ENCODE data around the gene LRRC52. TPM values are rescaled to one million over a fixed set of nuclear protein-coding genes. Genes with fewer than 3 reads are reported as not detected.

LRRC52 gene, protein sequence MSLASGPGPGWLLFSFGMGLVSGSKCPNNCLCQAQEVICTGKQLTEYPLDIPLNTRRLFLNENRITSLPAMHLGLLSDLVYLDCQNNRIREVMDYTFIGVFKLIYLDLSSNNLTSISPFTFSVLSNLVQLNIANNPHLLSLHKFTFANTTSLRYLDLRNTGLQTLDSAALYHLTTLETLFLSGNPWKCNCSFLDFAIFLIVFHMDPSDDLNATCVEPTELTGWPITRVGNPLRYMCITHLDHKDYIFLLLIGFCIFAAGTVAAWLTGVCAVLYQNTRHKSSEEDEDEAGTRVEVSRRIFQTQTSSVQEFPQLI
- total RNA-seq: under 1 TPM in 5 of 8 experiments, not detected in 3; 0.14 to 1.00 (median 0.31) TPM

DNA sequence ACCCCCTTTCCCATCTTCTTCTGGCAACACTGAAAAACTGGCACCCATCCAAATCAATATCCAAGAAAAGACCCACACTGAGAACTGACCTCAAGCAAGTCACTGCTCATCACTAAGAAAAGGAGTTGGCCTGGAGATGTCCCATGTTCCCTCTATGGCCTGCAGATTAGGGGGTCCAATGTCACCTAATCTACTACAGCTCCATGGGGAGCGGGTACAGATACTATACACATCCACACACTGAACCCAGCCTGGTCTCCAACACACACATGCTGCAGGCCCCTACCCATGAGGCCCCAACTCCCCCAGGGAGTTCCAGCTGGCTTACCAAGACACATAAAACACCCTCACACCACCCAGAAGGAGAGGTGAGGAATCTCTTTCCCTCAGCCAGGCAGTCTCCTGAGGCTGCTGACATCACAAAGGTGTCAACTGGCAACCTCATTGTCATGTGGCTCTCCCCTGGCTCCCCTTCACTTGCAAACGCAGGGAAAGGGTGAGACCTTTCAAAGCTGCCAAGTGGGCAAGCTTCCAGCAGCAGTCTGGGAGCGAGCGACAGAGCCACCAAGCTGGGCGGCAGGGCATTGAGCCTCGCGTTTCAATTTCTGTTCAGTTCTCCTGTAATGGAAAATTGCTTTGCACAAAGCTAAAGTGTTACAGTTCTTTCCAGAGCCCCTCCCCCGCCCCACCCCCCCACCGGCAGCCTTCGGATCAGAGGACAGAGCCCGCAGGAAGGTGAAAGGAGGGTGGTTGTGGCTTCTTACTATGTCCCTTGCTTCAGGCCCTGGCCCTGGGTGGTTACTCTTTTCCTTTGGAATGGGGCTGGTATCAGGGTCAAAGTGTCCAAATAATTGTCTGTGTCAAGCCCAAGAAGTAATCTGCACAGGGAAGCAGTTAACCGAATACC lies at the start of gene LRRC52:
LRRC52 (plus strand) TSS at position 469 of the 907 bp plus-strand sequence; CDS start at position 766, 297 bp downstream.
- peaks cover 0 to 7% of the 10 kb centered on the region in 2 donors for H3K4me1 ChIP-seq (replicated peaks in 1 of 2)
- no peak within 1 kb of the TSS for H3K27ac ChIP-seq
- ATAC-seq (replicated peaks in 6 of 8): peak in 7 of 8 experiments; percentile 8 to 94 (median 42)
- in situ Hi-C loops (cut with MboI; ENCODE audit: low pct_unique_long_range_greater_than_20kb in 2 of 9, low sequenced_read_pairs in 9 of 9, unreplicated experiment in 9 of 9): no loop called here
- 38 to 100% (median 56%) methylated on average over 1 to 12 of the region's 12 CpGs; no CpG with 5 or more reads in 2 of the 10 experiments for WGBS, 10 experiments
- H3K4me3 ChIP-seq: no peak within 1 kb of the TSS

DNA sequence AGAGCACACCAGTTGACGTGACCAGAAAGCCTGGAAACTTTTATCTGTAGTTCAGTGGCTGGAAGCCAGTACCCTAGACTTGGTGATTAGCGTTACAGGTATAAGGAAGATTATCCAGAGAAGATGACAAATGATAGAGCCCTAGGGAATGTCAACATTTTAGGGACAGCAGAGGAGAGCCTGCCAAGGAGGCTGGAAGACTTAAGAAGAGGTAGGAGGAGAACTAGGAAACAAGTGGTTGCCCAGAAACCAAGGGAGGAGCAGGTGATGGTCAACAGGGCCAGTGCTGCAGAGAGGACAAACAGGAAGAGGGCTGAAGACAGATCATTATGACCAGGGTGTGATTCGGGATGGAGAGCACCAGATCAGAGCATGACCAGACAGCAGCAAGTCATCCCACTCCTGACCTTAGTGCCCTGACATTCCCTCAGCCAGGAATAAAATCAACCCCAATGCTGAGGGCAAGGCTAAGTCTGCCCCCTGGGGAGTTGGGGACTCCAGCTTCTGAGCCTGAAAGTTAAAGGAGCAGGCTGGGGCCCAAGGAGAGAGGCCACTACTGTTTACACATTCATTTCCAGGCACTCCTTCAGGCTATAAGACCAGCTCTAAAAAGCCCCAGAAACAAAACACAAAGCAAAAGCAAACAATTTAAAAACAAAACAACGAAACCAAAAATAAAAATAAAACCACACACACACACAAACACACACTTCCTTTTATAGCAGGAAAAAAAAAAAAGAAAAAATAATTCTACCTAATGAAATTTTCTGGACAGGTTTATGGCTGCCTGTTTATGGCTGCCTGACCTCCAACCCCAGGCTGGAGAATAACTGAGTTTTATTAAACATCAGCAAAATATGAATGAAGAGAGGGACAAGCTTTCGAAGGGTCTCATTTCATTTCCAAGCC lies 48.6 kb upstream of the LRRC52 start:
- peak in 3 of 8 experiments; percentile 35 to 82 (median 42) for ATAC-seq (replicated peaks in 6 of 8)
- in situ Hi-C loops (cut with MboI; ENCODE audit: low pct_unique_long_range_greater_than_20kb in 2 of 9, low sequenced_read_pairs in 9 of 9, unreplicated experiment in 9 of 9): no loop called here
- H3K4me3 ChIP-seq: no peak overlapping the region
- WGBS, 10 experiments: 17 to 93% (median 66%) methylated on average over 2 to 5 of the region's 5 CpGs
- peaks cover 3 to 28% of the 10 kb centered on the region in 2 donors for H3K4me1 ChIP-seq (replicated peaks in 1 of 2)
- H3K27ac ChIP-seq: no peak overlapping the region

DNA sequence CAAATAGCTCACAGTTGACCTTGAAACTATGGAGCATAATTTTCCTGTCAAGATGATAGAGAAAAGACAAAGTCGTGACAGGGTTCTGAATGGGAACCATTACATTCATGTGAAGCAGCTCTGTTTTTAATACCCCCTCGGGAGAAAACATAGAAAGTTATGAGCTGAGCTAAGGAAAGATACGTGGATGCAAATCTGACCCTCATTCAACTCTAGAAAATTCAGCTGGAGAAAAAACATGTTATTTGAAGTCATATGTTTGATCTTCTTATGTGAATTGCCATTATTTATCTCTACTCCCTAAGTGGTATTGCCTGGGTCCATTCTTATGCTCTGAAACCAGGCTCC lies 48.0 kb upstream of the LRRC52 start:
- H3K4me1 ChIP-seq (replicated peaks in 1 of 2): peaks cover 3 to 28% of the 10 kb centered on the region in 2 donors
- ATAC-seq (replicated peaks in 6 of 8): peak in 3 of 8 experiments; percentile 42 to 81 (median 48)
- in situ Hi-C loops (cut with MboI; ENCODE audit: low pct_unique_long_range_greater_than_20kb in 2 of 9, low sequenced_read_pairs in 9 of 9, unreplicated experiment in 9 of 9): no loop called here
- WGBS, 10 experiments: 4 to 79% (median 56%) methylated on average over 1 to 3 of the region's 3 CpGs; no CpG with 5 or more reads in 1 of the 10 experiments
- no peak overlapping the region for H3K4me3 ChIP-seq
- H3K27ac ChIP-seq: no peak overlapping the region

DNA sequence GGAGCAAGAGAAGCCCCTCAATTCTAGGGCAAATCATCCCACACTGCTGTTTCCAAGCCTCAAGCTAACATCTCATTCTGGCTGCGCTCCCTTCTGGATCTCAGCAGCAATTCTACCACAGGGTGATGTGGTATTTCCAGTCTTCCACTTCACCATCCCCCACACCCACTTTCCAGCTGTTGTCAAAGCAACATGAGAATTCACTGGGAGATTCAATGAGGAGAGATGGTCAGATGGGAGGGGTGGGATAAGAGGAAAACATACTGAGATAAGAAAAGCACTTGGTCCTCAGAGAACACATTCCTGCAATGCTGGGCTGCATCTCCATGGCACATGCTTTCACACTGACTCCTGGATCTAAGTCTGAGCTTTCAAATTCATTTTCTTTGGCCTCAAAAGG lies 47.3 kb upstream of the LRRC52 start:
- H3K27ac ChIP-seq: no peak overlapping the region
- 50 to 100% (median 93%) methylated on average over 1 of the region's 1 CpG; no CpG with 5 or more reads in 6 of the 10 experiments for WGBS, 10 experiments
- peak in 2 of 8 experiments; percentile 18 to 39 for ATAC-seq (replicated peaks in 6 of 8)
- H3K4me3 ChIP-seq: no peak overlapping the region
- peaks cover 3 to 28% of the 10 kb centered on the region in 2 donors for H3K4me1 ChIP-seq (replicated peaks in 1 of 2)
- in situ Hi-C loops (cut with MboI; ENCODE audit: low pct_unique_long_range_greater_than_20kb in 2 of 9, low sequenced_read_pairs in 9 of 9, unreplicated experiment in 9 of 9): no loop called here

DNA sequence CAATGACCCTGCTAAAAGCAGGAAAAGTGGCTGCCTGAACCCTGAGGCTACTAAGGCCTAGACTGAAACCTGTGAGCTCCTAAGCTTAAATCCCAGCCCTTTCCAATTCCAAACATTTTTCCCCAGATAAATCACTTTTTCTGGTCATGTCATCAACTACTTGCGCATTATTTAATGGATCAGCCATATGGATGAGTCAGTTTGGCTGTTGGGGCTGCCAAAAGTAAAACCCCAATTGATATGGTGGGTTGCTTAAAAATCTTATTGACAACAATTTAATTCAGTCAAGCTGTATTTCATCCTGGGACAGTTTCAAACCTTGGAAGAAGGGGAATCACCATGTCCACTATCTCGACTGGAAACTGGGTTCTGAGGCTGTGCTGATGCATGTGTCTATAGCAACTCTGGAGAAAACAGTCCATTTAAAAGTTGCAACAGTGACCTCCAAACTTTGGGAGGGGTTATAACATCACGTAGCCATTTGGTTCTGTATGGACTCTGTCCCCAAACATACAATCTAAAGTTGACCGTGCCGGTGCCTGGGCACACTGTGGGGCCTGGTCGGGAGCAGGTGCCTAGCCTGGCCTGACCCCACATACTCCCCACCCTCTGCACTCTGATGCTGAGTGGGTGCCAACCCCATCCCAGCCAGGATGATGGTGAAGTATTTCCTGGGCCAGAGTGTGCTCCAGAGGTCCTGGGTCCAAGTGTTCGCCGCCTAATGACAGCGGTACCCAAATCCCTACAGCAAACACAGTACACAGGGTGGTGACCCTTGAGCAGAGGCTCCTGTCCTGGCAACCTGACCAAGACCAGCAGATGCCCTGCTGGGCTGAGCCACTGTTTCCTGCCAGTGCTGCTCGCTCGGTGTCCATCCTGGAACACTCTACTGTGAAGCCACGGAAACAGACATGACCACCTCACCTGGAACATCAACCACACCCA lies 46.5 kb upstream of the LRRC52 start:
- Histone ChIP-seq H3K4me1 (replicated peaks in 1 of 2) (peaks cover 3 to 28% of the 10 kb centered on the region in 2 donors), H3K4me3 (no peak overlapping the region), H3K27ac (no peak overlapping the region)
- in situ Hi-C loops (cut with MboI; ENCODE audit: low pct_unique_long_range_greater_than_20kb in 2 of 9, low sequenced_read_pairs in 9 of 9, unreplicated experiment in 9 of 9): no loop called here
- peak in 1 of 8 experiments; percentile 54 for ATAC-seq (replicated peaks in 6 of 8)
- 17 to 100% (median 90%) methylated on average over 1 to 8 of the region's 12 CpGs; no CpG with 5 or more reads in 2 of the 10 experiments for WGBS, 10 experiments

DNA sequence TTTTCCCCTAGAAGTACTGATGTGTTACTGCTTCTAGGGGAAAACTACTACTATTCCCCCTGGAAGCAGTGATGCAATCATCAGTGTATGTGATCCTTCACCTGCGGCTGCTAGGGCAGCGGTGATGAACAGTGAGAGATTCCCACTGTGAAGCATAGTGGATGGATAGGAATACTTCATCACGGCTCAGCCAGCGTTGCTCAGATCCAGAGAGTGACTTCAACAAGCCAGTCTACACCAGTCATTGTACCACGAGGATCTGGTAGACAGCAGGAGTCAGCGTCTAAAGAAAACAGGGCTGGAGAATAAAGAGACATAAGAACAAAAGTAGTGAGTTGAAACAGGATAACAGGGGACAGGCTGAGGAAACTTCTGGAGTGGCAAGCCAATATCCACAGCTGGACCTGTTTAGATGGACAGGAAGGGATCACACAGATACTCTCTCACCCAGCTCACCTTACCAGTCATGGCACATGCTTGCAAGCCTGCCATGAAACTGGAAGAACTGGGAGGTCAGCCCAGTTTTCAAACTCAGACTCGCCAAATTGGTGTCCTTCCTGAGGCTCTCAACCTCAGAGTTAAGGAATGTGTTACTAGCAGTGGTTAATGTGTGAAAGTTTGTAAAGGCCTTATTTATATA lies 42.4 kb upstream of the LRRC52 start:
- Histone ChIP-seq H3K4me1 (replicated peaks in 1 of 2) (peaks cover 0 to 8% of the 10 kb centered on the region in 2 donors), H3K27ac (no peak overlapping the region), H3K4me3 (no peak overlapping the region)
- peak in 5 of 8 experiments; percentile 65 to 84 (median 71) for ATAC-seq (replicated peaks in 6 of 8)
- in situ Hi-C loops (cut with MboI; ENCODE audit: low pct_unique_long_range_greater_than_20kb in 2 of 9, low sequenced_read_pairs in 9 of 9, unreplicated experiment in 9 of 9): no loop called here
- WGBS, 10 experiments: 14 to 95% (median 67%) methylated on average over 1 to 7 of the region's 7 CpGs; no CpG with 5 or more reads in 1 of the 10 experiments

DNA sequence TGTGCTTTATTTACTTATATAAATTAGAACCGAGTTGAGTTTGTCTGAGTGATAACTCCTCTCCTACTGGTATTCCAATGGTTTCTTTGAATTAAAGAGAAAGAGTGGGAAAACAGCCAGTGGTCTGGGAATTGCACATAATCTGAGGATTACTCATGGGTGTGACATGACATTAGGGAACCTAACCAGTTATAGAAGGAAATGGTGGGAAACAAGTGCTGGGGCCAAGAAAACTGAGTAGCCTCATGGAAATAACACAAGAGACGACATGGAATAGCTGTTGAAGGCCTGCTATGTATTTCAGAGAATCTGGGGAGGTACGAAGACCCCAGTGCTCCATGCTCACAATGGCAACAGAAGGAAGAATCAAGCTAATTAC lies 41.8 kb upstream of the LRRC52 start:
- in situ Hi-C loops (cut with MboI; ENCODE audit: low pct_unique_long_range_greater_than_20kb in 2 of 9, low sequenced_read_pairs in 9 of 9, unreplicated experiment in 9 of 9): no loop called here
- WGBS, 10 experiments: 13 to 89% (median 78%) methylated on average over 1 to 3 of the region's 3 CpGs; no CpG with 5 or more reads in 1 of the 10 experiments
- Histone ChIP-seq H3K4me1 (replicated peaks in 1 of 2) (peaks cover 0 to 3% of the 10 kb centered on the region in 2 donors), H3K4me3 (no peak overlapping the region), H3K27ac (no peak overlapping the region)
- ATAC-seq (replicated peaks in 6 of 8): no peak

DNA sequence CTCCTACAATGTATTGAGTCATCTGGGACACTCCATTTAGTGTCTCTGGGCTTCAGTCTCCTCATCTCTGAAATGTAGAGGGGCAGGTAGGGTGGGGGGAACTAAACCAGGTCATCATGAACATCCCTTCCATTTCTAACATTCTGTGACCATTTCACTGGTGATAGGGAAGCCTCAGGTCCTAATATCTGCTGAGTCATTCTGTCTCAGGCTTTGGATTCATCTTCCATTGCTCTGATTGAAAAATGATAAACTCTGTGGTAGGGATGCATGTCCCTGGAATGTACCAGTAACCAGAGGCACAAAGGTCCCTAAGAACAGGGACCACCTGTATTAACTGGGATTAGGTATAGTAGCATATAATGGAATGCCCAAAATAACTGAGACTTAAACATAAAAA lies 36.2 kb upstream of the LRRC52 start:
- Histone ChIP-seq H3K4me3 (no peak overlapping the region), H3K4me1 (replicated peaks in 1 of 2) (no peaks in the 10 kb centered on the region), H3K27ac (no peak overlapping the region)
- ATAC-seq (replicated peaks in 6 of 8): no peak
- in situ Hi-C loops (cut with MboI; ENCODE audit: low pct_unique_long_range_greater_than_20kb in 2 of 9, low sequenced_read_pairs in 9 of 9, unreplicated experiment in 9 of 9): no loop called here

DNA sequence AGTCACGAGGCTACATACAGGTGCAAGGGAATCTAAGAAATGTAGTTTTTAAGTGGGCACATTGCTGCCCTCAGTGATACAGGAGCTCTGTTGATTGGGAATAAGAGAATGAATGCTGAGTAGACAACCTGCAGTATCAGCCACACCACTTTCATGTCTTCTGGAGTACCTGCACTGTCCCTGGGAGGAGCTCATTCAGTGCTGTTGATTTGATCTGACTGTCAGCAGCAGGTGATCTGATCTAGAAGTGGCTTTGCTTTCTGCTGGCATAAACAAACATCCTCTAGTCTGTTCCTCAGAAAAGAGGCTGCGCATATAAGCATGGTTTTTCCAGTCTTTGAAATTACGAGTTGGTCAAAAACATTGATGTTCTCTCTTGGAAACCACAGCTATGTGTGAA lies 35.5 kb upstream of the LRRC52 start:
- WGBS, 10 experiments: 0 to 90% (median 68%) methylated on average over 1 to 3 of the region's 3 CpGs
- no peak overlapping the region for H3K4me3 ChIP-seq
- in situ Hi-C loops (cut with MboI; ENCODE audit: low pct_unique_long_range_greater_than_20kb in 2 of 9, low sequenced_read_pairs in 9 of 9, unreplicated experiment in 9 of 9): no loop called here
- ATAC-seq (replicated peaks in 6 of 8): no peak
- no peak overlapping the region for H3K27ac ChIP-seq
- no peaks in the 10 kb centered on the region for H3K4me1 ChIP-seq (replicated peaks in 1 of 2)

DNA sequence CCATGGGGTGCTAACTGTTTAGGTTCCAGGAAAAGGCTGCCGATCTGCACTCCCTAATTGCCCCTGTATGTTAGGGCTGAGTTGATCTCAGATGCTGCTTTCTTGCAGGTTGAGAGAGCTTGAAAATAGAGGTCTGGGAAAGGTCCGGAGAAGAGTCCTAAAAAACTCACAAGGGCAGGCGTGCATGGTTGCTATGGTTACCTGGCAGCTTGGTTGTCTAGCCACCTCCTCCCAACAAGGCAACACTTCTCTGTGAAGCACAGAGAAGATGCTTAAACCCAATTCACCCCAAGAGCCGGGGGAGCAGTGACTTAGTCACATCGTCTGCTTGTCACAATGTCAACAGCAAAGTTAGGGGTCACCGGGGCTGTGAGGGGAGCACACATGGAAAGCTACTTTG lies 31.0 kb upstream of the LRRC52 start:
- 20 to 80% (median 45%) methylated on average over 1 to 5 of the region's 6 CpGs; no CpG with 5 or more reads in 1 of the 10 experiments for WGBS, 10 experiments

DNA sequence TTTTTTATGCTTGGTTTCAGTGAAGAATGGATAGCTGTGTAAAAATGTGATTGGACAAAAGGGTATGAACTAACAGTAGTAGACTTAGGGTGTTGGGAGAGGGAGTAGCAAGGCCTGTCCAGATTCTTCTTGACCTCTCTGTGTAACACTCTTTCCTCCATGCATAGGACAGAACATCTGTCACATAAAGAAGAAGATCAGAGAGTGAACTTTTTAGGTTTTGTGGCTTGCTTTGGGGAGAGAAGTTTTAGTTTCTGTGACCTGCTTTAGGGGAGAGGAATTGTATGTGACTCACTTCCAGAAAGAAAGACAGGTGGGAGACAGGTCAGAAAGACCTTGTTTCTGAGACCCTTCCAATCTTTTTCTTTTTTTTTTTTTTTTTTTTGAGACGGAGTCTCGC lies 27.3 kb upstream of the LRRC52 start:
- H3K4me3 ChIP-seq: no peak overlapping the region
- no peak overlapping the region for H3K27ac ChIP-seq
- whole genome bisulfite sequencing, 10 experiments: 100% methylated on average over 1 of the region's 2 CpGs; no CpG with 5 or more reads in 9 of the 10 experiments
- ATAC-seq (replicated peaks in 6 of 8): no peak
- H3K4me1 ChIP-seq (replicated peaks in 1 of 2): no peaks in the 10 kb centered on the region
- in situ Hi-C loops (cut with MboI; ENCODE audit: low pct_unique_long_range_greater_than_20kb in 2 of 9, low sequenced_read_pairs in 9 of 9, unreplicated experiment in 9 of 9): no loop called here

More for the DNA sequence above, 31.0 kb upstream of the LRRC52 start:
- Histone ChIP-seq H3K4me3 (no peak overlapping the region), H3K27ac (no peak overlapping the region), H3K4me1 (replicated peaks in 1 of 2) (no peaks in the 10 kb centered on the region)
- in situ Hi-C loops (cut with MboI; ENCODE audit: low pct_unique_long_range_greater_than_20kb in 2 of 9, low sequenced_read_pairs in 9 of 9, unreplicated experiment in 9 of 9): no loop called here
- peak in 1 of 8 experiments; percentile 17 for ATAC-seq (replicated peaks in 6 of 8)
